GM23338 (cell line): ENCODE results near the gene CIC.

Experiments
- CREB1 ChIP-seq: fragments of 250-450 bp; sonication (Bioruptor Pico); IDR thresholded peaks from 2 replicates; pipeline ENCODE4 v1.5.0; 2020; ENCODE audit warnings: low read depth, mild to moderate bottlenecking, moderate library complexity
- EZH2 ChIP-seq: fragments of 200-600 bp; sonication (generic); IDR thresholded peaks from one replicate; pipeline ENCODE4 v1.8.0; 2017; ENCODE audit warnings: antibody characterized with exemption, mild to moderate bottlenecking, low read depth; ENCODE audit not compliant: unreplicated experiment
- EZH2phosphoT487 ChIP-seq: fragments of 200-600 bp; sonication (generic); IDR thresholded peaks from one replicate; pipeline ENCODE4 v1.8.1; 2018; ENCODE audit warnings: antibody characterized with exemption; ENCODE audit not compliant: unreplicated experiment
- JUNB ChIP-seq: IDR thresholded peaks from one replicate; pipeline ENCODE4 v1.6.1; 2016; ENCODE audit warnings: antibody characterized with exemption; ENCODE audit not compliant: unreplicated experiment
- POLR2AphosphoS5 ChIP-seq: IDR thresholded peaks from 2 replicates; pipeline ENCODE4 v1.6.1; 2016; ENCODE audit warnings: antibody characterized with exemption, low read depth
- TF ChIP-seq, protein P1 (sequence below), 2 experiments: fragments of 200-600 bp in 1 of 2; sonication (generic) in 1 of 2; conservative IDR thresholded peaks; 2 replicates each; pipeline versions ENCODE4 v1.5.1 to v1.6.1; 2016 to 2017; ENCODE audit warnings: antibody characterized with exemption in 2 of 2, low read depth in 2 of 2, mild to moderate bottlenecking in 2 of 2, moderate library complexity in 1 of 2
- TF ChIP-seq, protein P2 (sequence below): IDR thresholded peaks from one replicate; pipeline ENCODE4 v1.6.1; 2018; ENCODE audit warnings: antibody characterized with exemption; ENCODE audit not compliant: unreplicated experiment

- TF ChIP-seq EZH2: no peak
- TF ChIP-seq, protein P1, sequence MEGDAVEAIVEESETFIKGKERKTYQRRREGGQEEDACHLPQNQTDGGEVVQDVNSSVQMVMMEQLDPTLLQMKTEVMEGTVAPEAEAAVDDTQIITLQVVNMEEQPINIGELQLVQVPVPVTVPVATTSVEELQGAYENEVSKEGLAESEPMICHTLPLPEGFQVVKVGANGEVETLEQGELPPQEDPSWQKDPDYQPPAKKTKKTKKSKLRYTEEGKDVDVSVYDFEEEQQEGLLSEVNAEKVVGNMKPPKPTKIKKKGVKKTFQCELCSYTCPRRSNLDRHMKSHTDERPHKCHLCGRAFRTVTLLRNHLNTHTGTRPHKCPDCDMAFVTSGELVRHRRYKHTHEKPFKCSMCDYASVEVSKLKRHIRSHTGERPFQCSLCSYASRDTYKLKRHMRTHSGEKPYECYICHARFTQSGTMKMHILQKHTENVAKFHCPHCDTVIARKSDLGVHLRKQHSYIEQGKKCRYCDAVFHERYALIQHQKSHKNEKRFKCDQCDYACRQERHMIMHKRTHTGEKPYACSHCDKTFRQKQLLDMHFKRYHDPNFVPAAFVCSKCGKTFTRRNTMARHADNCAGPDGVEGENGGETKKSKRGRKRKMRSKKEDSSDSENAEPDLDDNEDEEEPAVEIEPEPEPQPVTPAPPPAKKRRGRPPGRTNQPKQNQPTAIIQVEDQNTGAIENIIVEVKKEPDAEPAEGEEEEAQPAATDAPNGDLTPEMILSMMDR (conservative IDR thresholded peaks at IDR 0.05; ENCODE audit: low read depth in 2 of 2): no peak
- TF ChIP-seq JUNB: no peak
- TF ChIP-seq, protein P2, sequence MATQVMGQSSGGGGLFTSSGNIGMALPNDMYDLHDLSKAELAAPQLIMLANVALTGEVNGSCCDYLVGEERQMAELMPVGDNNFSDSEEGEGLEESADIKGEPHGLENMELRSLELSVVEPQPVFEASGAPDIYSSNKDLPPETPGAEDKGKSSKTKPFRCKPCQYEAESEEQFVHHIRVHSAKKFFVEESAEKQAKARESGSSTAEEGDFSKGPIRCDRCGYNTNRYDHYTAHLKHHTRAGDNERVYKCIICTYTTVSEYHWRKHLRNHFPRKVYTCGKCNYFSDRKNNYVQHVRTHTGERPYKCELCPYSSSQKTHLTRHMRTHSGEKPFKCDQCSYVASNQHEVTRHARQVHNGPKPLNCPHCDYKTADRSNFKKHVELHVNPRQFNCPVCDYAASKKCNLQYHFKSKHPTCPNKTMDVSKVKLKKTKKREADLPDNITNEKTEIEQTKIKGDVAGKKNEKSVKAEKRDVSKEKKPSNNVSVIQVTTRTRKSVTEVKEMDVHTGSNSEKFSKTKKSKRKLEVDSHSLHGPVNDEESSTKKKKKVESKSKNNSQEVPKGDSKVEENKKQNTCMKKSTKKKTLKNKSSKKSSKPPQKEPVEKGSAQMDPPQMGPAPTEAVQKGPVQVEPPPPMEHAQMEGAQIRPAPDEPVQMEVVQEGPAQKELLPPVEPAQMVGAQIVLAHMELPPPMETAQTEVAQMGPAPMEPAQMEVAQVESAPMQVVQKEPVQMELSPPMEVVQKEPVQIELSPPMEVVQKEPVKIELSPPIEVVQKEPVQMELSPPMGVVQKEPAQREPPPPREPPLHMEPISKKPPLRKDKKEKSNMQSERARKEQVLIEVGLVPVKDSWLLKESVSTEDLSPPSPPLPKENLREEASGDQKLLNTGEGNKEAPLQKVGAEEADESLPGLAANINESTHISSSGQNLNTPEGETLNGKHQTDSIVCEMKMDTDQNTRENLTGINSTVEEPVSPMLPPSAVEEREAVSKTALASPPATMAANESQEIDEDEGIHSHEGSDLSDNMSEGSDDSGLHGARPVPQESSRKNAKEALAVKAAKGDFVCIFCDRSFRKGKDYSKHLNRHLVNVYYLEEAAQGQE: no peak
- TF ChIP-seq POLR2AphosphoS5: no peak
- TF ChIP-seq EZH2phosphoT487: no peak
- no peak for TF ChIP-seq CREB1 (CRISPR knock-in tag)
These were observed 5.1 kb downstream of the CIC start for GRCh38 chr19:42274065-42274682.
